GM10847 (cell line): ENCODE results near the gene TNFRSF11A.

Source experiments
- POLR2A ChIP-seq: IDR thresholded peaks from 2 replicates; pipeline ENCODE4 v1.6.1; 2011; ENCODE audit not compliant: insufficient read length; ENCODE audit errors: extremely low read depth

Gene TNFRSF11A

GRCh38 chr18:62384068-62384467 is 59.0 kb downstream of the TNFRSF11A start:
- no peak for TF ChIP-seq POLR2A

GRCh38 chr18:62384610-62385097 is 59.5 kb downstream of the TNFRSF11A start:
- TF ChIP-seq POLR2A, result no peak

GRCh38 chr18:62386091-62386490 is 61.0 kb downstream of the TNFRSF11A start:
- no peak for TF ChIP-seq POLR2A

- TF ChIP-seq POLR2A, result no peak
Measured at GRCh38 chr18:62386601-62387000, 61.5 kb downstream of the TNFRSF11A start.

GRCh38 chr18:62387257-62387656 is 62.1 kb downstream of the TNFRSF11A start:
- no peak for TF ChIP-seq POLR2A

GRCh38 chr18:62388855-62389760 is 64.0 kb downstream of the TNFRSF11A start:
- TF ChIP-seq POLR2A, result no peak

- TF ChIP-seq POLR2A, result no peak
Measured at GRCh38 chr18:62389761-62390481, 64.8 kb downstream of the TNFRSF11A start.

GRCh38 chr18:62394006-62394763 is 69.1 kb downstream of the TNFRSF11A start:
- TF ChIP-seq POLR2A, result no peak

GRCh38 chr18:62396381-62396780 is 71.3 kb downstream of the TNFRSF11A start:
- no peak for TF ChIP-seq POLR2A

- no peak for TF ChIP-seq POLR2A
Measured at GRCh38 chr18:62396967-62397366, 71.9 kb downstream of the TNFRSF11A start.

- TF ChIP-seq POLR2A, result no peak
Measured at GRCh38 chr18:62398291-62398690, 73.2 kb downstream of the TNFRSF11A start.

- no peak for TF ChIP-seq POLR2A
Measured at GRCh38 chr18:62399276-62399675, 74.2 kb downstream of the TNFRSF11A start.

- TF ChIP-seq POLR2A, result no peak
Measured at GRCh38 chr18:62399781-62400308, 74.7 kb downstream of the TNFRSF11A start.

GRCh38 chr18:62400916-62401315 is 75.8 kb downstream of the TNFRSF11A start:
- TF ChIP-seq POLR2A, result no peak

GRCh38 chr18:62402342-62402948 is 77.3 kb downstream of the TNFRSF11A start:
- TF ChIP-seq POLR2A, result no peak
